WTC11 (cell line): Measurements from ENCODE around the gene IL23R.

Source experiments
- CTCF ChIP-seq: fragments of 200-600 bp; IDR thresholded peaks from 2 replicates; pipeline ENCODE4 v1.8.0; 2022; ENCODE audit warnings: antibody characterized with exemption
- E2F5 ChIP-seq: sonication (generic); formaldehyde crosslinking; IDR thresholded peaks from 2 replicates; pipeline ENCODE4 v1.8.1; 2022; ENCODE audit warnings: mild to moderate bottlenecking, moderate library complexity, missing genetic modification reagents
- MYBL2 ChIP-seq: sonication (generic); formaldehyde crosslinking; IDR thresholded peaks from 2 replicates; pipeline ENCODE4 v1.8.1; 2023; ENCODE audit warnings: mild to moderate bottlenecking, moderate library complexity, missing genetic modification reagents
- NR2C2 ChIP-seq: sonication (generic); formaldehyde crosslinking; IDR thresholded peaks from 2 replicates; pipeline ENCODE4 v1.8.0; 2022; ENCODE audit warnings: mild to moderate bottlenecking, missing genetic modification reagents
- TEAD4 ChIP-seq: sonication (generic); formaldehyde crosslinking; IDR thresholded peaks from 2 replicates; pipeline ENCODE4 v1.8.0; 2022; ENCODE audit warnings: mild to moderate bottlenecking, missing genetic modification reagents

- TF ChIP-seq CTCF (no peak; the same call in 1 of the 2 replicates), E2F5 (no peak), MYBL2 (CRISPR knock-in tag) (no peak), NR2C2 (CRISPR knock-in tag) (no peak), TEAD4 (CRISPR knock-in tag) (no peak)
Observed at GRCh38 chr1:67214420-67215174, 48.3 kb downstream of the IL23R start.
